NCI-H345 (cell line): Measurements from ENCODE around the gene PPP1R18.
"Not testable (repeated sequence)": the region's sequence is repeated elsewhere in the genome, so short reads cannot be mapped to it uniquely, and the experiment has no call there.

Experiments used
- DNase-seq: peaks from one replicate; lab custom pipeline; 2025; lab: John Stamatoyannopoulos, UW

The PPP1R18 gene, protein sequence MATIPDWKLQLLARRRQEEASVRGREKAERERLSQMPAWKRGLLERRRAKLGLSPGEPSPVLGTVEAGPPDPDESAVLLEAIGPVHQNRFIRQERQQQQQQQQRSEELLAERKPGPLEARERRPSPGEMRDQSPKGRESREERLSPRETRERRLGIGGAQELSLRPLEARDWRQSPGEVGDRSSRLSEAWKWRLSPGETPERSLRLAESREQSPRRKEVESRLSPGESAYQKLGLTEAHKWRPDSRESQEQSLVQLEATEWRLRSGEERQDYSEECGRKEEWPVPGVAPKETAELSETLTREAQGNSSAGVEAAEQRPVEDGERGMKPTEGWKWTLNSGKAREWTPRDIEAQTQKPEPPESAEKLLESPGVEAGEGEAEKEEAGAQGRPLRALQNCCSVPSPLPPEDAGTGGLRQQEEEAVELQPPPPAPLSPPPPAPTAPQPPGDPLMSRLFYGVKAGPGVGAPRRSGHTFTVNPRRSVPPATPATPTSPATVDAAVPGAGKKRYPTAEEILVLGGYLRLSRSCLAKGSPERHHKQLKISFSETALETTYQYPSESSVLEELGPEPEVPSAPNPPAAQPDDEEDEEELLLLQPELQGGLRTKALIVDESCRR

DNA sequence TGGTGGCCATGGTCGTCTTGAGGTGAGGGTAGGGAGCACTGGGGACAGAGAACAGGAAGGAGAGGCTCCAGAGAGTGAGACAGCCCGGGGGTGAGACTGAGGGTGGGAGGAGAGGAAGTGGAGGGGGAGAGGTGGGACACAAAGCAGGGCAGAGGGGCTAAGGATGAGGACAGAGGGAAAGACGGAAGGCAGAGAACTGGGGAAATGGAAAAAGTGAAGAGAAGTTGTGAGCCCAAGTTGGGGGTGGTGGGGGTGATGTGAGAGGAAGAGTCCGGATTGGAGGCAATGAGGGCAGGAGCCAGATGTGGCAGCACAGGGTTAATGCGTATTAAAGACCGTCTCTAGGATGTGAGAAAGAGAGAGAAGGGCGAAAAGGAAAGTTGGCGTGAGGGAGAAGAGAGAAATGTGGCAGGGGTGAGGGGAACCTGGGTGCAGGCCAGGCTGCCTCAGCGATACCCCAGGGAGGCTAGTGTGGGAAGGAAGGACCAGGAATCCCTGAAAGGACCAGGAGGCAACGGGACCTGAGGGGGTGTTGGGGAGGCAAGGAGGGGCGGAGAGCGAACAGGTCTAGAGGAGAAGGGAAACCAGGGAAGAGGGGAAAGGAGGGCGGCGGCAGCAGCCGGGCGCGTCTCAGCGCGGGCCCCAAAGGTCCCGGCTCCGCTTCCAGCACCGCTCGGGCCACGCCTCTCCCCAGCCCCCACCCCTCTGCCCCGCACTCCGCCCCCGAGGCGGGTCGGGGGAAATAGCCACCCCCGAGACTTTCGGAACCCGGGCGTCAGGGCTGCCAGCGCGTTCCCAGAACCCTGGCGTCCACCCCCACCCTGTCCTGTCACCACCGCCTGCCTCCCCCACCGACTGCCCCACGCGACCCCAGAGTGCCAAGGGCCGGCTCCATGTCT is at the start of gene PPP1R18:
TSS of gene PPP1R18 (minus strand) at position 637 of the 899 bp plus-strand sequence. CDS start at position 10, 627 bp downstream.
- DNase-seq: peak; percentile 64

DNA sequence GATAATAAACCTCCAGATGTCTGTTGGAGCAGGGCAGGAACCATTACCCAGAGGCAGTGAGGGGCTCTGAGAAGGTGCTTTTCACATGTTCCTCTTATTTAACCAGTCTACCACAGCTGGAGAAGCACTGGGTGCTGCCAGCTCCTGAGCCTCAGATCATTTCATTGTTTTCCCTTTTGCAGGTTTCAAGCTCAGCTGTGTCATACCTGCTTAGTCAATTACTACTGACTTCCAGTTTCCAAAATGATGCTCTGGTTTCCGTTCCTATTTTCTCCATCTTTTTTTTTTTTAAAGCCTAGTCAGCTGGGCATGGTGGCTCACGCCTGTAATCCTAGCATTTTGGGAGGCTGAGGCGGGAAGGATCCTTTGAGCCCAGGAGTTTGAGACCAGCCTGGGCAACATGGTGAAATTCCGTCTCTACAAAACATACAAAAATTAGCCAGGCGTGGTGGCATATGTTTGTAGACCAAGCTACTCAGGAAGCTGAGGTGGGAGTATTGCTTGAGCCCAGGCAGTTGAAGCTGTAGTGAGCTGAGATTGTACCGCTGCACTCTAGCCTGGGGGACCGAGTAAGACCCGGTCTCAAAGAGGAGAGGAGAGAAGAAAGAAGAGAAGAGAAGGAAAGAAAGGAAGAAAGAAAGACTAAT is 49.3 kb upstream of the PPP1R18 start:
- no peak for DNase-seq

DNA sequence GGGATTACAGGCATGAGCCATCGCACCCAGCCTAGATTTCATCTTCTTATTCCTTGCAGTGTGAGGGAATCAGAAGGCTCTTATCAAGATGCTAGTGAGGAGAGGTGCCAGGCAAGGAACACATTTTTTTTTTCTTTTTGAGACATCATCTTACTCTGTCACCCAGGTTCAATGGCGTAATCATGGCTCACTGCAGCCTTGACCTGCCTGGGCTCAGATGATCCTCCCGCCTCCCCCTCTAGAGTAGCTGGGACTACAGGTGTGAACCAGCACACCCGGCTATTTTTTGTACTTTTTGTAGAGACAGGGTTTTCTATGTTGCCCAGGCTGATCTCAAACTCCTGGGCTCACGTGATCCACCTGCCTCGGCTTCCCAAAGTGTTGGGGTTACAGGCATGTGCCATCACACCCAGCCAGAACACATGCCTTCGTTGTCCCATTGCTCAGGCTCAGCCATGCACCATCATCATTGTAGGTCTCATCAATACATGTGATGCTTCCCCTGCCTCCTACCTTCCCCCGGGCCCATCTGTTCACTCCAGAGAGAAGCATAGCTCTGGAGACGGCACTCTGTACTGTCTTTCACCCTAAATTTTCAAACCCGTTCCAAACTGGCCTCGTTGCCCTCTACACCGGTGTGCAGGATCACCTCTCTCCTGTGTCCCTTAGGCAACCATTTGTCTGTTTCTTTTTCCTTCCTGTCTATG is 45.9 kb upstream of the PPP1R18 start:
- no peak for DNase-seq

DNA sequence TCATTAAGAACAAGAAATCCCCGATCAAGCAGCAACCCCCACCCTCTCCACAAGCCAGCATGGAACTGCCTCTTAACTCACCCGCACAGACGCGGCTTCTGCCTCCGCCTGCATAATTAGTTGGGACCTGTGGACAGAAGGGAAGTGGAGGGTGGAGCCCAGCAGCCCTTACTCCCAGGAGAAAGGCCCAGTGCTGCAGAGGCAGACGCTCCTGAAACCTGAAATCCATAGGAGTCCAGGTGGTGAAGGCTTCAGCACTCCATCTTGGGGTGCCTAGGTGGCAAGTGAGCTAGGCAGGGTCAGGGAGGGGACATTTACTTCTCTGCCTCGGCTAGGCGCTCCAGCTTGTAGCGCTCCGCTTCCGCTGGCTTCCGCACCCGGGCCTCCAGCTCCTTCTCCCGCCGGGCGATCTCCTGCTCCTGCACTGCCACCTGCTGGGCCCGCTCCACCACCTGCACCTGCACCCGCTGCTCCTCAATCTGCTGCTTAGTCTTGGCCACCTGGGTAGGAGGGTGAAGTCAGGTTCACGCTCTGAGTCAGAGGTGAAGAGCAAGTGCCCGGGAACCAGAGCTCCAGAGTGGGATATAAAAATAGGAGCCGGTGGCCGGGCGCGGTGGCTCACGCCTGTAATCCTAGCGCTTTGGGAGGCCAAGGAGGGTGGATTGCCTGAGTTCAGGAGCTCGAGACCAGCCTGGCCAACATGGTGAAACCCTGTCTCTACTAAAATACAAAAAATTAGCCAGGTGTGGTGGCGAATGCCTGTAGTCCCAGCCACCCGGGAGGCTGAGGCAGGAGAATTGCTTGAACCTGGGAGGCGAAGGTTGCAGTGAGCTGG is 44.4 kb upstream of the PPP1R18 start:
- peak; percentile 83 for DNase-seq

DNA sequence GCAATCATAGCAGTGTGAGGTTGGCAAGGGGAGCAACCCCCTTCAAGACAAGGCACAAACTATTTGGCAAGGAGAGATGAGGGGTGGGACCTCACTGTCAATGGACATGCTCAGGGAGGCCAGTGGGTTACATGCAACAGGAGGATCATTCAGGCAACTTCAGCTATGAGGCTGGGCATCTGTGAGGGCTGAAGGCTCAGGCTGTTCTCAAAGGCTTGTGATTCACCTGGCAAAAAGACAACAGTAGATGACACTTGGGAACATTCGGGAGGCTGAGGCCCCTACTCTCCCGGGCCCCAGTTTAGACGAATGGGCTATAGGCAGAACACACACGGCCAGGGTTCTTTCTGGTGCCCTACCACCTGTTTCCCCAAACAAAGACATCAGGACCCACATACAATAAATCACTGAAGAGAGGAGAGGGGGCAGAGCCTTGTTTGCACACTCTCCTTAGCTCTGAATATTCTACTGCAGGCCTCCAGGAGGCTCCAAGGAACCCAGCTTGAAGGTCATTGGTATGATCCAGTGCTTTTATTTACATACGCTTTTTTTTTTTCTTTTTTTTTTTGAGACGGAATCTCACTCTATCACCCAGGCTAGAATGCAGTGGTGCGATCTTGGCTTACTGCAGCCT is 41.6 kb upstream of the PPP1R18 start:
- DNase-seq: no peak

DNA sequence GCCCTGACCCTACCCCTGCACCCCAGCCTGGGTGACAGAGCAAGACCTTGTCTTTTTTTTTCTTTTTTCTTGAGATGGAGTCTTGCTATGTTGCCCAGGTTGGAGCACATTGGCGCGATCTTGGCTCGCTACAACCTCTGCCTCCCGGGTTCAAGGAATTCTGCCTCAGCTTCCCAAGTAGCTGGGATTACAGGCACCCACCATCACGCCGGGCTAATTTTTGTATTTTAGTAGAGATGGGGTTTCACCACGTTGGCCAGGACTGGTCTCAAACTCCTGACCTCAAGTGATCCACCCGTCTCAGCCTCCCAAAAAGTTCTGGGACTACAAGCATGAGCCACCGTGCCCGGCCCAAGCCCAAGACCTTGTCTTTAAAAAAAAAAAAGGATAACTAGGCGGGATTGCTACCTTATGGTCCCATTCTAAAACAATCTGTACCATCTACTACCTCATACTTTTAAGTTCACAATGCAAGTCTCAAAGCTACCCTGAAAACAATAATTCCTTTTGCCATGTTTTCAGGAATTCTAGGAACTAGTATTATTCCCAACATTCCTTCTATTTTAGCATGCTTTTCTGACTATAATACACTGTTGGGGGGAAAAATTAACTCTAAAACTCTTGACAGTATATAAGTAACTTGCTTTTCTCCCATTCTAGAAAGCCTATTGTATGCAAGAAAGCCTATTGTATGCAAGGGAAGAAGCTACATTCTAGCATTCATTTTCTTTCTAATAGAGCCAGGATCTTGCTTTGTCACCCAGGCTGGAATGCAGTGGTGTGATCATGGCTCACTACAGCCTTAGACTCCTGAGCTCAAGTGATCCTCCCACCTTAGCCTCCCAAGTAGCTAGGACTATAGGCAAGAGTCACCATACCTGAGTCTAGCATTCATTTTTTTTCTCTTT is 40.3 kb upstream of the PPP1R18 start:
- no peak for DNase-seq

DNA sequence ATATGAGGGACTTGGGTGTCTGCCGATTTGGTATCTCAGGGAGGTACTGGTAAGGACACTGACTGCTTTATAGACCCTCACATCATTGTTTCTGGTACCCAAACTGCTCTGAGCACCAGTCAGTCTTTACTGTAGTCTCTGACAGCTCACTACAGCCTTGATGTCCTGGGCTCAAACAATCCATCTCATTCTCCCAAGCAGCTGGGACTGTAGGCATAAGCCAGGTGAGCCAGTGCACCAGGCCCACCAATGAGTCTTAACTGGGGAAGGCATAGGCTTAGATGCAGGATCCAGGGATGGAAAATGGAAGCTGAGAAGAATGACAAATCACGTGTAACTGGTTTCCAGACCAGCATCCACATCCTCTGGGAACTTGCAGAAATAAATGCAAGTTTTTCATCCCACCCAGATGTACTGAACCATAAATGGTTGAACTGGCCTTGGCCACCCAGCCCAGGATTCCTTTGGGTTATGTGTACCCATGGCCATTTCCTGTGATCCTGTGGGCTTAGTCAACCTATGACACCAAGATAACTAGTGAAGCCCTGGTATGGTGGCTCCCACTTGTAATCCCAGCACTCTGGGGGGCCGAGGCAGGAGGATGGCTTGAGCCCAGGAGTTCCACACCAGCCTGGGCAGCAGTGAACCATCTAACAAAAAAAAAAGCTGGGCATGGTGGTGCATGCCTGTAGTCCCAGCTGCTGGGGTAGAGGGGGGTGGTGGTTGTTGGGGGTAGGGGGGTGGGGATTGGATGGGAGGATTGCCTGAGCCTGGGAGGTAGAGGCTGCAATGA is 39.5 kb upstream of the PPP1R18 start:
- peak; percentile 16 for DNase-seq

DNA sequence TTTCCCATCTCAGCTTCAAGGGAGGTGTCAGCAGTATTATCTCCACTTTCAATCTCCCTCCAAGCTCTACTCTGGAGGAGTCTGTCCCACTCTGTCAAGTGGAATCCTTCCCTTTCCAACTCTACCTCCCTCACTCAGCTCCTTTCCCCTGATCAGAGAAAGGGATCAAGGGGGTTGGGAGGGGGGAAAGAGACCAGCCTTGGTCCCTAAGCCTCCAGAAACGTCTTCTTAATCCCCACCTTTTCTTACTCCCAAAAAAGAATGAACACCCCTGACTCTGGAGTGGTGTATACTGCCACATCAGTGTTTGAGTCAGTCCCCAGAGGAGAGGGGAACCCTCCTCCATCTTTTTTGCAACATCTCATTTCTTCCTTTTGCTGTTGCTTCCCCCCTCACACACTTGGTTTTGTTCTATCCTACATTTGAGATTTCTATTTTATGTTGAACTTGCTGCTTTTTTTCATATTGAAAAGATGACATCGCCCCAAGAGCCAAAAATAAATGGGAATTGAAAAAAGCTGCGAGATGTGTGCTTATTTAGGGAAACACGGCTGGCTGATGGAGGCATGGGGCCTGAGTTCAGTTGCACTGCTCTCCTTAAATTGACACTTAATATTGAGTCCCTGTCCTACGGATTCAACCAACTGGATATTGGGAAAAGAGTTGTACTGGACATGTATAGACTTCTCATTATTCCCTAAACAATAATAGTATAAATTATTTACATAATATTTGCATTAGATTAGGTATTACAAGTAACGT is 38.6 kb upstream of the PPP1R18 start:
- DNase-seq: no peak

DNA sequence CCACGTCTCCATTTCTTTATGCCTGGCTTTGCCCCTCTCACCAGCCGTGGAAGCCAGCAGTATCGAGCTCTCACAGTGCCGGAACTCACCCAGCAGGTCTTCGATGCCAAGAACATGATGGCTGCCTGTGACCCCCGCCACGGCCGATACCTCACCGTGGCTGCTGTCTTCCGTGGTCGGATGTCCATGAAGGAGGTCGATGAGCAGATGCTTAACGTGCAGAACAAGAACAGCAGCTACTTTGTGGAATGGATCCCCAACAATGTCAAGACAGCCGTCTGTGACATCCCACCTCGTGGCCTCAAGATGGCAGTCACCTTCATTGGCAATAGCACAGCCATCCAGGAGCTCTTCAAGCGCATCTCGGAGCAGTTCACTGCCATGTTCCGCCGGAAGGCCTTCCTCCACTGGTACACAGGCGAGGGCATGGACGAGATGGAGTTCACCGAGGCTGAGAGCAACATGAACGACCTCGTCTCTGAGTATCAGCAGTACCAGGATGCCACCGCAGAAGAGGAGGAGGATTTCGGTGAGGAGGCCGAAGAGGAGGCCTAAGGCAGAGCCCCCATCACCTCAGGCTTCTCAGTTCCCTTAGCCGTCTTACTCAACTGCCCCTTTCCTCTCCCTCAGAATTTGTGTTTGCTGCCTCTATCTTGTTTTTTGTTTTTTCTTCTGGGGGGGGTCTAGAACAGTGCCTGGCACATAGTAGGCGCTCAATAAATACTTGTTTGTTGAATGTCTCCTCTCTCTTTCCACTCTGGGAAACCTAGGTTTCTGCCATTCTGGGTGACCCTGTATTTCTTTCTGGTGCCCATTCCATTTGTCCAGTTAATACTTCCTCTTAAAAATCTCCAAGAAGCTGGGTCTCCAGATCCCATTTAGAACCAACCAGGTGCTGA is 37.6 kb upstream of the PPP1R18 start:
- not testable (repeated sequence) for DNase-seq

DNA sequence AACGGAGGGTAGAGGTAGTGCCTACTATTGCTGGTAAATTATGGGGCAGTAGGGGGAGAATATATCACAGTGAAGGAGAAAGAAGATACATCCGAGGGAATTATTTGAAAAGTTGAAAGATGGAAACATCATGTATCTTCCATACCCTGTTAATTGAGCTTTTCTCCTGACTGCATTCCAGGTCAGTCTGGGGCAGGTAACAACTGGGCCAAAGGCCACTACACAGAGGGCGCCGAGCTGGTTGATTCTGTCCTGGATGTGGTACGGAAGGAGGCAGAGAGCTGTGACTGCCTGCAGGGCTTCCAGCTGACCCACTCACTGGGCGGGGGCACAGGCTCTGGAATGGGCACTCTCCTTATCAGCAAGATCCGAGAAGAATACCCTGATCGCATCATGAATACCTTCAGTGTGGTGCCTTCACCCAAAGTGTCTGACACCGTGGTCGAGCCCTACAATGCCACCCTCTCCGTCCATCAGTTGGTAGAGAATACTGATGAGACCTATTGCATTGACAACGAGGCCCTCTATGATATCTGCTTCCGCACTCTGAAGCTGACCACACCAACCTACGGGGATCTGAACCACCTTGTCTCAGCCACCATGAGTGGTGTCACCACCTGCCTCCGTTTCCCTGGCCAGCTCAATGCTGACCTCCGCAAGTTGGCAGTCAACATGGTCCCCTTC is 36.9 kb upstream of the PPP1R18 start:
- not testable (repeated sequence) for DNase-seq

DNA sequence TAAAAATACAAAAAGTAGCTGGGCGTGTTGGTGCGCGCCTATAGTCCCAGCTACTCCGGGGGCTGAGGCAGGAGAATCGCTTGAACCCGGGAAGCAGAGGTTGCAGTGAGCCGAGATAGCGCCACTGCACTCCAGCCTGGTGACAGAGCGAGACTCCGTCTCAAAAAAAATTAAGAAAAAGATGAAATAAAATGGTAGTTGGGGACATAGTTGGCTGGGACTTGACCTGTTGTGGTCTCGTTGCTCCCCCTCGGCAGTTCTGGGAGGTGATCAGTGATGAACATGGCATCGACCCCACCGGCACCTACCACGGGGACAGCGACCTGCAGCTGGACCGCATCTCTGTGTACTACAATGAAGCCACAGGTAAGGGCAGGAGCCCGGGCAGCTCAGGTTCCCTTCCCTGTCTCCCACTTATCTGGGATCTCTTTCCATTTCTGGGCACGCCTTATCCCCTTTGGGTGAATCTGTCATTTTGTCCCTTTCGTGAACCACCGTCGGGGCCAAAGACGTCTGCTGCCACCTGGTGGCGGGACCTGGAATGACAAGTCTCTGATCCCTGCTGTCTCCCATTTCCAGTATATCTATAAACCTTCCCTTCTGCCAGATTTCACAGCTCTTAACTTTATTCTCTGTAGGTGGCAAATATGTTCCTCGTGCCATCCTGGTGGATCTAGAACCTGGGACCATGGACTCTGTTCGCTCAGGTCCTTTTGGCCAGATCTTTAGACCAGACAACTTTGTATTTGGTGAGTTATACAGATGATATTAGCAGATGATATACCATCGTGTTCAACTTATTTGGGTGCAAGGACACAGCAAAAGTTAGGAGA is 36.1 kb upstream of the PPP1R18 start:
- DNase-seq: peak; percentile 79

DNA sequence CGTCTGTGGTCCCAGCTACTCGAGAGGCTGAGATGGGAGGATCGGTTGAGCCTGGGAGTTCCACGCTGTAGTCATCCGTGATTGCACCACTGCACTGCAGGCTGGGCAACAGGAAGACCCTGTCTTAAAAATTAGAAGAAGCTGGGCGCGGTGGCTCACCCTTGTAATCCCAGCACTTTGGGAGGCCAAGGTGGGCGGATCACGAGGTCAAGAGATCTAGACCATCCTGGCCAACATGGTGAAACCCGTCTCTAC is 35.5 kb upstream of the PPP1R18 start:
- not testable (repeated sequence) for DNase-seq

DNA sequence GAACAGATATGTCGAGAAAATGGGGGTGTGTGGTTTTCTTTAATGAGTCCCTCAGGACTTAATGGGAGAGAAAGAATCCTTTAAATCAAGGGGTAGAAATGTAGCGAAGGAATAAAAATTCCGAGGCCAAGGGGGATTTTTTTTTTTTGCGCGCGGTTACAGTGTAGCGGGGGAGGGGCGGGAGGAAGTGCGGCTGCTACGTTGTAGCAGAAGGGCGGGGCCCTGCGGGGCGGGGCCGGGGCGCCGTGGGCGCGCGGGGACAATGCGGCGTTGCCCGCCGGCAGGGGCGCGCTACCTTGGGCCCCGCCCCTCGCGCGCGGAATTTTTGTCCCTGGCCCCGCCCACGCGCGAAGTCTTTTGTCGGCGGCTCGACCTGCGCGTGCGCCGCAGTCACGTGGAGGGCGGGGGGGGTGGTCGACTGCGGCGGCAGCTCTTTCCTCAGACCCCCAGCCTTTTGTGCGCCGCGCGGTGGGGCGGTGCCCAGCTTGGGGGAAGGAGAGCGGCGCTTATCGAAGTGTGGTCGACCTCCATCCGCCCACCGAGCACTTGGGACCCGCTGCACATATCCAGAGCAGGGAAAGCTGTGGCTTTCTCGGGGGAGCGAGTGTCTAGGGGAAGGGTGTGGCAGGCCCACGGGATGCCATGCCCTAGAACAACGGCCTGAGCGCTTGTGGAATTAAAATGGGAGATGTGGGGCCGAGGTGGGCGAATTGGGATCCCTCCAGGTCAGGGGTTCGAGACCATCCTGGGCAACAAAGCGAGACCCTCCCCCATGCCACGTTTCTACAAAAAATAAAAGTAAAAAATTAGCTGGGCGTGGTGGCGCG is 35.0 kb upstream of the PPP1R18 start:
- peak; percentile 95 for DNase-seq

DNA sequence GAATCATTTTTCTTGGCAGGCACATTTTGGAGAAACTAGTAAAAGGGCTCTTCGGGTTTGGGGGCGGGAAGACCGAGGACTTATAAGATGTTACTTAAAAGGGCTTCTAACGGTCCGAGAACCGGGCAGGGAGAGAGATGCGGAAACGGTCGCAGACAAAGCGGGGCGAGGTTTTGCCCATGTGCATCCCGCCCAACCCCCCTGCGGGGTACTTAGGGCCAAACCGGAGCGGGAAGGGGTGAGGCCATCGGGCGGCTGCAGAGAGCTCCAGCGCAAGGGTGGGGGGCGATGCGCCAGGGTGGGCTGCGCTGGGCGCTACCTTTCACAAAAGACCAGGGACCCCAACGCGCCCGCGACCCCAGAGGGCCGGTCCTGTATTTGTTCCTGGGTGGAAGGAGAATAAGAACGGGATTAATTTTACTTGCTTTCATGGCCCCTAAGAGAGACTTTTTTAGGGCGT is 34.3 kb upstream of the PPP1R18 start:
- DNase-seq: peak; percentile 76
